K562 (cell line): Measurements from ENCODE around the gene PIK3C2B. TPM values are rescaled to one million over a fixed set of nuclear protein-coding genes. Genes with fewer than 3 reads are reported as not detected.

Experiments used
- ASH1L ChIP-seq: fragments of 450-650 bp; IDR thresholded peaks from 2 replicates; pipeline ENCODE4 v1.6.1; 2018; ENCODE audit warnings: borderline replicate concordance, mild to moderate bottlenecking, low read depth; ENCODE audit not compliant: partially characterized antibody
- ATF1 ChIP-seq, 2 experiments: fragments of 450-650 bp in 1 of 2; IDR thresholded peaks; 2 replicates each; pipeline ENCODE4 v1.6.1; 2016; ENCODE audit warnings: missing compliant biosample characterization in 1 of 2, missing genetic modification characterization in 1 of 2
- CBFA2T3 ChIP-seq: fragments of 450-650 bp; IDR thresholded peaks from 2 replicates; pipeline ENCODE4 v1.6.1; 2017
- CCAR2 ChIP-seq: fragments of 200-400 bp; formaldehyde crosslinking; IDR thresholded peaks from 2 replicates; pipeline ENCODE4 v1.6.1; 2017; ENCODE audit warnings: mild to moderate bottlenecking, low read depth, low read length
- CREB3L1 ChIP-seq: fragments of 450-650 bp; IDR thresholded peaks from 2 replicates; pipeline ENCODE4 v1.6.1; 2014; ENCODE audit warnings: low read depth, mild to moderate bottlenecking, moderate library complexity, borderline replicate concordance
- DPF2 ChIP-seq: fragments of 450-650 bp; IDR thresholded peaks from 2 replicates; pipeline ENCODE4 v1.6.1; 2016
- EZH2 ChIP-seq: IDR thresholded peaks from 2 replicates; pipeline ENCODE4 v1.6.1; 2012; ENCODE audit warnings: low read depth, mild to moderate bottlenecking, inconsistent platforms, low read length, borderline replicate concordance
- FUS ChIP-seq: fragments of 200-400 bp; formaldehyde crosslinking; optimal IDR thresholded peaks from 2 replicates; pipeline ENCODE3; 2017; ENCODE audit warnings: low read depth, low read length
- KDM5B ChIP-seq: fragments of 200-600 bp; sonication (generic); IDR thresholded peaks from 2 replicates; pipeline ENCODE4 v1.6.1; 2012; ENCODE audit warnings: low read depth, mild to moderate bottlenecking, moderate library complexity, low read length, control low read depth, inconsistent platforms; ENCODE audit not compliant: insufficient replicate concordance
- L3MBTL2 ChIP-seq: fragments of 450-650 bp; IDR thresholded peaks from 2 replicates; pipeline ENCODE4 v1.6.1; 2016; ENCODE audit warnings: mild to moderate bottlenecking, moderate library complexity
- MAX ChIP-seq: sonication (generic); formaldehyde crosslinking; IDR thresholded peaks from 2 replicates; pipeline ENCODE4 v1.9.0; 2022; ENCODE audit warnings: mild to moderate bottlenecking, missing genetic modification reagents
- NR3C1 ChIP-seq: sonication (generic); formaldehyde crosslinking; IDR thresholded peaks from 2 replicates; pipeline ENCODE4 v1.8.1; 2022; ENCODE audit warnings: missing genetic modification reagents
- NUFIP1 ChIP-seq: fragments of 450-650 bp; IDR thresholded peaks from 2 replicates; pipeline ENCODE4 v1.6.1; 2018; ENCODE audit not compliant: partially characterized antibody
- SMAD2 ChIP-seq: fragments of 150-350 bp; IDR thresholded peaks from 2 replicates; pipeline ENCODE4 v1.6.1; 2014; ENCODE audit warnings: low read depth, mild to moderate bottlenecking, low read length
- SMARCE1 ChIP-seq: fragments of 450-650 bp; IDR thresholded peaks from 2 replicates; pipeline ENCODE4 v1.7.1; 2016; ENCODE audit warnings: mild to moderate bottlenecking
- SP1 ChIP-seq: sonication (generic); formaldehyde crosslinking; IDR thresholded peaks from 2 replicates; pipeline ENCODE4 v1.8.1; 2022; ENCODE audit warnings: mild to moderate bottlenecking, missing genetic modification reagents
- STAG1 ChIP-seq: sonication (generic); formaldehyde crosslinking; IDR thresholded peaks from 2 replicates; pipeline ENCODE4 v1.5.0; 2020; ENCODE audit warnings: missing genetic modification reagents, borderline replicate concordance
- STAT5B ChIP-seq: fragments of 250-450 bp; sonication (Bioruptor Pico); IDR thresholded peaks from 2 replicates; pipeline ENCODE4 v1.8.0; 2021; ENCODE audit warnings: mild to moderate bottlenecking, inconsistent platforms
- TBL1XR1 ChIP-seq, 2 experiments: IDR thresholded peaks; 2 replicates each; pipeline ENCODE4 v1.6.1; 2012; ENCODE audit warnings: improper control_type of control experiment in 2 of 2, low read length in 2 of 2, mild to moderate bottlenecking in 1 of 2
- ZFPM2 ChIP-seq: fragments of 250-450 bp; sonication (Bioruptor Pico); IDR thresholded peaks from 2 replicates; pipeline ENCODE4 v1.5.1; 2022; ENCODE audit warnings: mild to moderate bottlenecking
- ZKSCAN8 ChIP-seq: fragments of 200-800 bp; sonication (Bioruptor generic); IDR thresholded peaks from 2 replicates; pipeline ENCODE4 v1.6.1; 2016; ENCODE audit warnings: missing genetic modification characterization, missing compliant biosample characterization
- ZNF232 ChIP-seq: sonication (generic); formaldehyde crosslinking; IDR thresholded peaks from 2 replicates; pipeline ENCODE4 v1.8.0; 2022; ENCODE audit warnings: mild to moderate bottlenecking, missing genetic modification reagents
- ZNF398 ChIP-seq: fragments of 250-450 bp; sonication (Bioruptor Pico); IDR thresholded peaks from 2 replicates; pipeline ENCODE4 v1.8.0; 2021; ENCODE audit warnings: moderate library complexity, mild to moderate bottlenecking, inconsistent platforms
- ZNF695 ChIP-seq: fragments of 450-650 bp; formaldehyde crosslinking; IDR thresholded peaks from 2 replicates; pipeline ENCODE4 v1.4.0; 2020; ENCODE audit warnings: mild to moderate bottlenecking, moderate library complexity
- ZNF764 ChIP-seq: fragments of 250-450 bp; sonication (Bioruptor Pico); IDR thresholded peaks from 2 replicates; pipeline ENCODE4 v1.4.0; 2020; ENCODE audit warnings: low read depth, mild to moderate bottlenecking, moderate library complexity
- polyA plus RNA-seq, 8 experiments: library from polyadenylated mRNA; depleted of rRNA in 4 of 8; stranded (reverse) in 5 of 8; unstranded in 3 of 8; fragments of >200 nt; fragmentation: Nextera tagmentation in 2 of 8; fragmentation: Illumina TruSeq in 1 of 8; extraction: Ambion mirVana in 2 of 8; extraction: Trizol in 1 of 8; gene quantifications; 2 replicates each; pipeline versions ENCODE4 v1.2.1 to v1.2.3, GENCODE V29; 2011 to 2014; ENCODE audit warnings: inconsistent platforms in 1 of 8, missing spikeins in 1 of 8
- total RNA-seq, 7 experiments: library from RNA; depleted of rRNA in 6 of 7; stranded (reverse); fragments of >200 nt in 6 of 7; fragmentation: Illumina TruSeq in 2 of 7; extraction: Trizol in 2 of 7; gene quantifications; 2 replicates each; pipeline versions ENCODE4 v1.2.1 to v1.2.3, GENCODE V29; 2011 to 2021; ENCODE audit warnings: low replicate concordance in 1 of 7
- TF ChIP-seq, protein P1 (sequence below): sonication (generic); formaldehyde crosslinking; IDR thresholded peaks from 2 replicates; pipeline ENCODE4 v1.8.0; 2022; ENCODE audit warnings: mild to moderate bottlenecking, missing genetic modification reagents, borderline replicate concordance

Gene PIK3C2B
- total and polyA plus RNA-seq, 9 of the 15 experiments (the other 6 are each of a cell fraction or from before 2014, with no cell fraction given) = 0.10 to 2.9 (median 0.72) TPM

- TF ChIP-seq ZNF232 (CRISPR knock-in tag) = no peak
- TF ChIP-seq STAT5B (CRISPR knock-in tag) = no peak
- peak; percentile 73; the same call in 1 of the 2 replicates for TF ChIP-seq ZNF764 (CRISPR knock-in tag)
- no peak for TF ChIP-seq NR3C1 (CRISPR knock-in tag)
- peak; percentile 45; the same call in 1 of the 2 replicates for TF ChIP-seq DPF2
- 0 out of 2 replicates have a peak, but pooled peaks have one; percentile 52 for TF ChIP-seq ZKSCAN8 (CRISPR knock-in tag)
- peak; percentile 70; the same call in 1 of the 2 replicates for TF ChIP-seq ZFPM2
- TF ChIP-seq MAX (CRISPR knock-in tag) = no peak
- peak; percentile 68 for TF ChIP-seq SP1 (CRISPR knock-in tag)
- peak in 1 of 2 experiments; percentile 95; a peak in 3 of 4 replicates for TF ChIP-seq TBL1XR1 (IDR thresholded peaks at IDR 0.05; ENCODE audit: low read length in 2 of 2)
- no peak for TF ChIP-seq ASH1L
- peak; percentile 43; the same call in 1 of the 2 replicates for TF ChIP-seq CREB3L1
- TF ChIP-seq STAG1 (CRISPR knock-in tag) = no peak
- TF ChIP-seq, protein P1, sequence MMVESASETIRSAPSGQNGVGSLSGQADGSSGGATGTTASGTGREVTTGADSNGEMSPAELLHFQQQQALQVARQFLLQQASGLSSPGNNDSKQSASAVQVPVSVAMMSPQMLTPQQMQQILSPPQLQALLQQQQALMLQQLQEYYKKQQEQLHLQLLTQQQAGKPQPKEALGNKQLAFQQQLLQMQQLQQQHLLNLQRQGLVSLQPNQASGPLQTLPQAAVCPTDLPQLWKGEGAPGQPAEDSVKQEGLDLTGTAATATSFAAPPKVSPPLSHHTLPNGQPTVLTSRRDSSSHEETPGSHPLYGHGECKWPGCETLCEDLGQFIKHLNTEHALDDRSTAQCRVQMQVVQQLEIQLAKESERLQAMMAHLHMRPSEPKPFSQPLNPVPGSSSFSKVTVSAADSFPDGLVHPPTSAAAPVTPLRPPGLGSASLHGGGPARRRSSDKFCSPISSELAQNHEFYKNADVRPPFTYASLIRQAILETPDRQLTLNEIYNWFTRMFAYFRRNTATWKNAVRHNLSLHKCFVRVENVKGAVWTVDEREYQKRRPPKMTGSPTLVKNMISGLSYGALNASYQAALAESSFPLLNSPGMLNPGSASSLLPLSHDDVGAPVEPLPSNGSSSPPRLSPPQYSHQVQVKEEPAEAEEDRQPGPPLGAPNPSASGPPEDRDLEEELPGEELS (CRISPR knock-in tag) = peak; percentile 18; the same call in 1 of the 2 replicates
- no peak for TF ChIP-seq EZH2
- TF ChIP-seq SMAD2 = no peak
- TF ChIP-seq ZNF695 (CRISPR knock-in tag) = no peak
- no peak for TF ChIP-seq CCAR2
- no peak for TF ChIP-seq ATF1 (CRISPR knock-in tag; IDR thresholded peaks at IDR 0.05)
- peak; percentile 92 for TF ChIP-seq ATF1 (tag; IDR thresholded peaks at IDR 0.05)
- no peak for TF ChIP-seq CBFA2T3
- TF ChIP-seq L3MBTL2 = peak; percentile 25; the same call in 1 of the 2 replicates
- TF ChIP-seq SMARCE1 = no peak
- TF ChIP-seq ZNF398 (CRISPR knock-in tag) = no peak
- no peak for TF ChIP-seq FUS
- TF ChIP-seq NUFIP1 = peak; percentile 5
- TF ChIP-seq KDM5B = peak; percentile 14
Measured at GRCh38 chr1:204506969-204507316, 12.3 kb upstream of the PIK3C2B start (continued).
